A673 (cell line): Measurements from ENCODE around the gene CEMIP2. TPM values are rescaled to one million over a fixed set of nuclear protein-coding genes. Genes with fewer than 3 reads are reported as not detected.

Experiments used
- BruUV-seq: library from RNA; stranded (reverse); fragments of 400-500 nt; replicated peaks from 2 replicates; lab custom pipeline; 2021; lab: Mats Ljungman, UMichigan
- CTCF ChIA-PET: fragments of 300-600 bp; sonication (Branson Sonifier 250); formaldehyde crosslinking; loops from one replicate; lab custom pipeline; 2022; ENCODE audit warnings: antibody characterized with exemption; lab: Charles Lee
- POLR2A ChIA-PET: fragments of 300-600 bp; sonication (Branson Sonifier 250); formaldehyde crosslinking; loops from one replicate; lab custom pipeline; 2022; ENCODE audit warnings: antibody characterized with exemption; ENCODE audit not compliant: low non-redundant PET; lab: Charles Lee
- DNase-seq: peaks from one replicate; pipeline ENCODE4 v3.0.0-alpha.2; 2015; ENCODE audit warnings: low spot score
- H3K27ac ChIP-seq: fragments of 200-600 bp; sonication (generic); 2 replicates; pipeline ENCODE4 v1.5.1; 2016; ENCODE audit warnings: mixed run types, low read depth, mild to moderate bottlenecking, mixed read lengths, antibody characterized with exemption, low read length; ENCODE audit not compliant: poor library complexity, severe bottlenecking
- H3K27me3 ChIP-seq: fragments of 200-600 bp; sonication (generic); replicated peaks from 2 replicates; pipeline ENCODE4 v1.6.1; 2017; ENCODE audit warnings: mixed run types, low read depth, mild to moderate bottlenecking, mixed read lengths, antibody characterized with exemption, low read length; ENCODE audit not compliant: insufficient read depth, poor library complexity
- H3K36me3 ChIP-seq: fragments of 200-600 bp; sonication (generic); 2 replicates; pipeline ENCODE4 v1.6.1; 2016; ENCODE audit warnings: mixed run types, mild to moderate bottlenecking, mixed read lengths, antibody characterized with exemption, low read length; ENCODE audit not compliant: insufficient read depth, poor library complexity, severe bottlenecking
- H3K4me1 ChIP-seq: fragments of 200-600 bp; sonication (generic); 2 replicates; pipeline ENCODE4 v1.6.1; 2017; ENCODE audit warnings: mixed run types, mild to moderate bottlenecking, mixed read lengths, antibody characterized with exemption, low read length; ENCODE audit not compliant: insufficient read depth, poor library complexity, severe bottlenecking
- H3K4me3 ChIP-seq: fragments of 200-600 bp; sonication (generic); 2 replicates; pipeline ENCODE4 v1.5.1; 2016; ENCODE audit warnings: low read depth, mixed run types, mild to moderate bottlenecking, mixed read lengths, low read length; ENCODE audit not compliant: poor library complexity, severe bottlenecking
- H3K9me3 ChIP-seq: fragments of 200-600 bp; sonication (generic); 2 replicates; pipeline ENCODE4 v1.6.1; 2016; ENCODE audit warnings: mixed run types, low read depth, mild to moderate bottlenecking, mixed read lengths, antibody characterized with exemption, low read length; ENCODE audit not compliant: poor library complexity, severe bottlenecking
- EZH2 ChIP-seq: fragments of 200-600 bp; sonication (generic); IDR thresholded peaks from 2 replicates; pipeline ENCODE4 v1.6.1; 2017; ENCODE audit warnings: borderline replicate concordance, low read depth, mild to moderate bottlenecking, mixed read lengths, antibody characterized with exemption, low read length; ENCODE audit not compliant: poor library complexity, severe bottlenecking
- intact Hi-C: fragments of 100-400 bp; cut with micrococcal nuclease; formaldehyde crosslinking; loops from one replicate; pipeline ENCODE4 v1.10.0; 2022; ENCODE audit not compliant: unreplicated experiment
- total RNA-seq: library from RNA; stranded (reverse); gene quantifications from 2 replicates; pipeline ENCODE4 v1.2.3, GENCODE V29; 2021
- TF ChIP-seq, protein P1 (sequence below): fragments of 300-800, 200-600 bp; sonication (generic); conservative IDR thresholded peaks from 2 replicates; pipeline ENCODE4 v1.5.1; 2017; ENCODE audit warnings: low read depth, mild to moderate bottlenecking, antibody characterized with exemption, low read length, moderate library complexity, mixed read lengths

CEMIP2 gene
- total RNA-seq, 1 experiment from 2014 or later = 32.9 TPM

DNA sequence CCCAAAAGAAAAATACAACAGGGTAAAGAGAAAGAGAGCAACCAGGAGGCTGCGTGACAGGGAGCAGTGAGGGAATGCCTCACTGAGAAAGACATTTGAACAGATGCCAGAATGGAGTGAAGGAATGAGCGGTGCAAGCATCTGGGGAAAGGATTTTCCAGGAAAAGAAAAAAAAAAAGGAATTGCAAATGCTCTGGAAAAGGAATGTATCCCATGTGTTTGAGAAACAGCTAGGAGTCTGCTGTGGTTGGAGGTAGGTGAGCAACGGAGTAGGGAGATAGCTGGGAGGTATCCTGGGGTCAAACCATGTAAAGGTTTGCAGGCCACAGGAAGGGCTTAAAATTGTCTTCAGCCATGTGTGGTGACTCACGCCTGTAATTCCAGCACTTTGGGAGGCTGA, 23.6 kb upstream of the CEMIP2 start:
- DNase-seq = no peak
- CTCF ChIA-PET = no interaction called here

GRCh38 chr9:71790296-71790695, 22.0 kb upstream of the CEMIP2 start:
- TF ChIP-seq EZH2 = no peak
- TF ChIP-seq, protein P1, sequence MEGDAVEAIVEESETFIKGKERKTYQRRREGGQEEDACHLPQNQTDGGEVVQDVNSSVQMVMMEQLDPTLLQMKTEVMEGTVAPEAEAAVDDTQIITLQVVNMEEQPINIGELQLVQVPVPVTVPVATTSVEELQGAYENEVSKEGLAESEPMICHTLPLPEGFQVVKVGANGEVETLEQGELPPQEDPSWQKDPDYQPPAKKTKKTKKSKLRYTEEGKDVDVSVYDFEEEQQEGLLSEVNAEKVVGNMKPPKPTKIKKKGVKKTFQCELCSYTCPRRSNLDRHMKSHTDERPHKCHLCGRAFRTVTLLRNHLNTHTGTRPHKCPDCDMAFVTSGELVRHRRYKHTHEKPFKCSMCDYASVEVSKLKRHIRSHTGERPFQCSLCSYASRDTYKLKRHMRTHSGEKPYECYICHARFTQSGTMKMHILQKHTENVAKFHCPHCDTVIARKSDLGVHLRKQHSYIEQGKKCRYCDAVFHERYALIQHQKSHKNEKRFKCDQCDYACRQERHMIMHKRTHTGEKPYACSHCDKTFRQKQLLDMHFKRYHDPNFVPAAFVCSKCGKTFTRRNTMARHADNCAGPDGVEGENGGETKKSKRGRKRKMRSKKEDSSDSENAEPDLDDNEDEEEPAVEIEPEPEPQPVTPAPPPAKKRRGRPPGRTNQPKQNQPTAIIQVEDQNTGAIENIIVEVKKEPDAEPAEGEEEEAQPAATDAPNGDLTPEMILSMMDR = no peak
- no peak for DNase-seq
- ChIA-PET CTCF (no interaction called here), POLR2A (no interaction called here)
- H3K4me1 ChIP-seq = no peaks in the 10 kb centered on the region
- H3K36me3 ChIP-seq = no peaks in the 10 kb centered on the region
- H3K27me3 ChIP-seq = no peaks in the 10 kb centered on the region
- no peak overlapping the region for H3K4me3 ChIP-seq
- no peak overlapping the region for H3K27ac ChIP-seq
- no TSS peak for BruUV-seq
- H3K9me3 ChIP-seq = no peaks in the 10 kb centered on the region
- intact Hi-C loops = no loop called here

More for the DNA sequence above, 23.6 kb upstream of the CEMIP2 start:
- Histone ChIP-seq H3K4me3 (no peak overlapping the region), H3K36me3 (no peaks in the 10 kb centered on the region), H3K9me3 (no peaks in the 10 kb centered on the region), H3K27ac (no peak overlapping the region), H3K4me1 (no peaks in the 10 kb centered on the region), H3K27me3 (no peaks in the 10 kb centered on the region)
- intact Hi-C loops = no loop called here
- TF ChIP-seq EZH2 = no peak
- TF ChIP-seq, protein P1 = no peak
- no TSS peak for BruUV-seq
- POLR2A ChIA-PET = no interaction called here

- TF ChIP-seq, protein P1 = no peak
- no peak for TF ChIP-seq EZH2
- intact Hi-C loops = no loop called here
- Histone ChIP-seq H3K9me3 (no peaks in the 10 kb centered on the region), H3K4me3 (no peak overlapping the region), H3K27ac (no peak overlapping the region), H3K36me3 (no peaks in the 10 kb centered on the region), H3K27me3 (no peaks in the 10 kb centered on the region), H3K4me1 (no peaks in the 10 kb centered on the region)
- no peak for DNase-seq
- BruUV-seq = no TSS peak
- ChIA-PET CTCF (no interaction called here), POLR2A (no interaction called here)
Observed at GRCh38 chr9:71783120-71783523, 14.8 kb upstream of the CEMIP2 start.
